Measurements from ENCODE around the gene HDAC7. TPM values are rescaled to one million over a fixed set of nuclear protein-coding genes. Genes with fewer than 3 reads are reported as not detected.

The HDAC7 gene
- total and polyA plus RNA-seq, 2 experiments from 2014 or later: 19.0 to 41.2 TPM

GRCh38 chr12:47752121-47752520, 67.6 kb downstream of the HDAC7 start:
- Histone ChIP-seq H3K4me3 (no peak overlapping the region), H2AFZ (no peak overlapping the region), H3K27ac (no peak overlapping the region), H3K36me3 (replicated peaks; ENCODE audit: insufficient read depth, low read depth) (no peaks in the 10 kb centered on the region), H4K20me1 (ENCODE audit: insufficient read depth, poor library complexity, severe bottlenecking) (no peaks in the 10 kb centered on the region), H3K9me3 (ENCODE audit: low read depth) (no peaks in the 10 kb centered on the region), H3K79me2 (no peaks in the 10 kb centered on the region), H3K4me1 (ENCODE audit: insufficient read depth) (peaks cover 10% of the 10 kb centered on the region), H3K27me3 (no peaks in the 10 kb centered on the region), H3K4me2 (no peak overlapping the region), H3K9me2 (replicated peaks; ENCODE audit: insufficient read depth) (no peaks in the 10 kb centered on the region)
- WGBS (ENCODE audit: low lambda C conversion rate, missing lambda C conversion rate): 93% methylated on average over 4 of the region's 4 CpGs
- TF ChIP-seq EZH2phosphoT487 (IDR thresholded peaks at IDR 0.05; ENCODE audit: low read depth, severe bottlenecking, unreplicated experiment) (no peak), CTCF (IDR thresholded peaks at IDR 0.05; ENCODE audit: poor library complexity) (no peak), EZH2 (IDR thresholded peaks at IDR 0.05; ENCODE audit: borderline replicate concordance) (no peak)
- DNase-seq (ENCODE audit: low spot score): no peak

- Histone ChIP-seq H3K36me3 (replicated peaks; ENCODE audit: insufficient read depth, low read depth) (no peaks in the 10 kb centered on the region), H3K4me2 (no peak overlapping the region), H3K79me2 (no peaks in the 10 kb centered on the region), H3K9me3 (ENCODE audit: low read depth) (no peaks in the 10 kb centered on the region), H3K4me3 (no peak overlapping the region), H3K4me1 (ENCODE audit: insufficient read depth) (peaks cover 10% of the 10 kb centered on the region), H2AFZ (no peak overlapping the region), H4K20me1 (ENCODE audit: insufficient read depth, poor library complexity, severe bottlenecking) (no peaks in the 10 kb centered on the region), H3K27ac (no peak overlapping the region), H3K9me2 (replicated peaks; ENCODE audit: insufficient read depth) (no peaks in the 10 kb centered on the region), H3K27me3 (no peaks in the 10 kb centered on the region)
- no peak for TF ChIP-seq EZH2 (IDR thresholded peaks at IDR 0.05; ENCODE audit: borderline replicate concordance)
- no peak for TF ChIP-seq EZH2phosphoT487 (IDR thresholded peaks at IDR 0.05; ENCODE audit: low read depth, severe bottlenecking, unreplicated experiment)
- no peak for TF ChIP-seq CTCF (IDR thresholded peaks at IDR 0.05; ENCODE audit: poor library complexity)
- 93% methylated on average over 9 of the region's 9 CpGs for WGBS (ENCODE audit: low lambda C conversion rate, missing lambda C conversion rate)
- DNase-seq (ENCODE audit: low spot score): no peak
Measured at GRCh38 chr12:47751561-47751960, 68.1 kb downstream of the HDAC7 start.

GRCh38 chr12:47750916-47751470, 68.7 kb downstream of the HDAC7 start:
- no peak overlapping the region for H3K4me3 ChIP-seq
- H3K79me2 ChIP-seq: no peaks in the 10 kb centered on the region
- no peaks in the 10 kb centered on the region for H3K9me3 ChIP-seq (ENCODE audit: low read depth)
- no peaks in the 10 kb centered on the region for H3K9me2 ChIP-seq (replicated peaks; ENCODE audit: insufficient read depth)
- no peaks in the 10 kb centered on the region for H3K27me3 ChIP-seq
- no peak for TF ChIP-seq EZH2 (IDR thresholded peaks at IDR 0.05; ENCODE audit: borderline replicate concordance)
- no peak for DNase-seq (ENCODE audit: low spot score)
- 97% methylated on average over 18 of the region's 19 CpGs for WGBS (ENCODE audit: low lambda C conversion rate, missing lambda C conversion rate)
- no peaks in the 10 kb centered on the region for H3K36me3 ChIP-seq (replicated peaks; ENCODE audit: insufficient read depth, low read depth)
- no peak overlapping the region for H3K27ac ChIP-seq
- H2AFZ ChIP-seq: no peak overlapping the region
- H3K4me1 ChIP-seq (ENCODE audit: insufficient read depth): peaks cover 10% of the 10 kb centered on the region
- no peaks in the 10 kb centered on the region for H4K20me1 ChIP-seq (ENCODE audit: insufficient read depth, poor library complexity, severe bottlenecking)
- H3K4me2 ChIP-seq: no peak overlapping the region

GRCh38 chr12:47750229-47750798, 69.4 kb downstream of the HDAC7 start:
- WGBS (ENCODE audit: low lambda C conversion rate, missing lambda C conversion rate): 90% methylated on average over 10 of the region's 10 CpGs
- DNase-seq (ENCODE audit: low spot score): no peak
- H3K79me2 ChIP-seq: no peaks in the 10 kb centered on the region
- H3K4me1 ChIP-seq (ENCODE audit: insufficient read depth): peaks cover 10% of the 10 kb centered on the region
- H3K27ac ChIP-seq: no peak overlapping the region
- no peak overlapping the region for H3K4me2 ChIP-seq
- H3K9me3 ChIP-seq (ENCODE audit: low read depth): no peaks in the 10 kb centered on the region
- no peaks in the 10 kb centered on the region for H3K9me2 ChIP-seq (replicated peaks; ENCODE audit: insufficient read depth)
- H3K4me3 ChIP-seq: no peak overlapping the region
- TF ChIP-seq CTCF (IDR thresholded peaks at IDR 0.05; ENCODE audit: poor library complexity) (no peak), EZH2 (IDR thresholded peaks at IDR 0.05; ENCODE audit: borderline replicate concordance) (no peak), EZH2phosphoT487 (IDR thresholded peaks at IDR 0.05; ENCODE audit: low read depth, severe bottlenecking, unreplicated experiment) (no peak)
- H2AFZ ChIP-seq: no peak overlapping the region
- no peaks in the 10 kb centered on the region for H4K20me1 ChIP-seq (ENCODE audit: insufficient read depth, poor library complexity, severe bottlenecking)
- H3K27me3 ChIP-seq: no peaks in the 10 kb centered on the region
- H3K36me3 ChIP-seq (replicated peaks; ENCODE audit: insufficient read depth, low read depth): no peaks in the 10 kb centered on the region

All from hepatocyte (in vitro differentiated cells).